A673 (cell line): Measurements from ENCODE around the gene UHRF2. TPM values are rescaled to one million over a fixed set of nuclear protein-coding genes. Genes with fewer than 3 reads are reported as not detected.

Experiments
- BruUV-seq: library from RNA; stranded (reverse); fragments of 400-500 nt; replicated peaks from 2 replicates; lab custom pipeline; 2021; lab: Mats Ljungman, UMichigan
- CTCF ChIA-PET: fragments of 300-600 bp; sonication (Branson Sonifier 250); formaldehyde crosslinking; loops from one replicate; lab custom pipeline; 2022; ENCODE audit warnings: antibody characterized with exemption; lab: Charles Lee
- POLR2A ChIA-PET: fragments of 300-600 bp; sonication (Branson Sonifier 250); formaldehyde crosslinking; loops from one replicate; lab custom pipeline; 2022; ENCODE audit warnings: antibody characterized with exemption; ENCODE audit not compliant: low non-redundant PET; lab: Charles Lee
- DNase-seq: peaks from one replicate; pipeline ENCODE4 v3.0.0-alpha.2; 2015; ENCODE audit warnings: low spot score
- H3K27ac ChIP-seq: fragments of 200-600 bp; sonication (generic); 2 replicates; pipeline ENCODE4 v1.5.1; 2016; ENCODE audit warnings: mixed run types, low read depth, mild to moderate bottlenecking, mixed read lengths, antibody characterized with exemption, low read length; ENCODE audit not compliant: poor library complexity, severe bottlenecking
- H3K27me3 ChIP-seq: fragments of 200-600 bp; sonication (generic); replicated peaks from 2 replicates; pipeline ENCODE4 v1.6.1; 2017; ENCODE audit warnings: mixed run types, low read depth, mild to moderate bottlenecking, mixed read lengths, antibody characterized with exemption, low read length; ENCODE audit not compliant: insufficient read depth, poor library complexity
- H3K36me3 ChIP-seq: fragments of 200-600 bp; sonication (generic); 2 replicates; pipeline ENCODE4 v1.6.1; 2016; ENCODE audit warnings: mixed run types, mild to moderate bottlenecking, mixed read lengths, antibody characterized with exemption, low read length; ENCODE audit not compliant: insufficient read depth, poor library complexity, severe bottlenecking
- H3K4me1 ChIP-seq: fragments of 200-600 bp; sonication (generic); 2 replicates; pipeline ENCODE4 v1.6.1; 2017; ENCODE audit warnings: mixed run types, mild to moderate bottlenecking, mixed read lengths, antibody characterized with exemption, low read length; ENCODE audit not compliant: insufficient read depth, poor library complexity, severe bottlenecking
- H3K4me3 ChIP-seq: fragments of 200-600 bp; sonication (generic); 2 replicates; pipeline ENCODE4 v1.5.1; 2016; ENCODE audit warnings: low read depth, mixed run types, mild to moderate bottlenecking, mixed read lengths, low read length; ENCODE audit not compliant: poor library complexity, severe bottlenecking
- H3K9me3 ChIP-seq: fragments of 200-600 bp; sonication (generic); 2 replicates; pipeline ENCODE4 v1.6.1; 2016; ENCODE audit warnings: mixed run types, low read depth, mild to moderate bottlenecking, mixed read lengths, antibody characterized with exemption, low read length; ENCODE audit not compliant: poor library complexity, severe bottlenecking
- CTCF ChIP-seq: fragments of 300-800, 200-600 bp; sonication (generic); conservative IDR thresholded peaks from 2 replicates; pipeline ENCODE4 v1.5.1; 2017; ENCODE audit warnings: low read depth, mild to moderate bottlenecking, antibody characterized with exemption, low read length, moderate library complexity, mixed read lengths
- EZH2 ChIP-seq: fragments of 200-600 bp; sonication (generic); IDR thresholded peaks from 2 replicates; pipeline ENCODE4 v1.6.1; 2017; ENCODE audit warnings: borderline replicate concordance, low read depth, mild to moderate bottlenecking, mixed read lengths, antibody characterized with exemption, low read length; ENCODE audit not compliant: poor library complexity, severe bottlenecking
- intact Hi-C: fragments of 100-400 bp; cut with micrococcal nuclease; formaldehyde crosslinking; loops from one replicate; pipeline ENCODE4 v1.10.0; 2022; ENCODE audit not compliant: unreplicated experiment
- total RNA-seq: library from RNA; stranded (reverse); gene quantifications from 2 replicates; pipeline ENCODE4 v1.2.3, GENCODE V29; 2021

UHRF2 gene
- total RNA-seq, 1 experiment from 2014 or later = 53.0 TPM

GRCh38 chr9:6501526-6502210, 88.7 kb downstream of the UHRF2 start:
- Histone ChIP-seq H3K9me3 (no peaks in the 10 kb centered on the region), H3K4me1 (peaks cover 10% of the 10 kb centered on the region), H3K27me3 (no peaks in the 10 kb centered on the region), H3K36me3 (peaks cover 47% of the 10 kb centered on the region), H3K27ac (no peak overlapping the region), H3K4me3 (no peak overlapping the region)
- TF ChIP-seq EZH2 = no peak
- CTCF ChIA-PET = no interaction called here
- POLR2A ChIA-PET = no interaction called here
- intact Hi-C loops = no loop called here
- BruUV-seq = no TSS peak
- DNase-seq = no peak

- Histone ChIP-seq H3K27me3 (no peaks in the 10 kb centered on the region), H3K9me3 (no peaks in the 10 kb centered on the region), H3K4me1 (peaks cover 3% of the 10 kb centered on the region), H3K4me3 (no peak overlapping the region), H3K27ac (no peak overlapping the region), H3K36me3 (peaks cover 49% of the 10 kb centered on the region)
- TF ChIP-seq EZH2 (no peak), CTCF (no peak)
- POLR2A ChIA-PET = no interaction called here
- CTCF ChIA-PET = no interaction called here
- intact Hi-C loops = no loop called here
- no TSS peak for BruUV-seq
- DNase-seq = no peak
These were observed 89.4 kb downstream of the UHRF2 start for GRCh38 chr9:6502399-6502798.

- TF ChIP-seq EZH2 = no peak
- no peak for TF ChIP-seq CTCF
- peaks cover 37% of the 10 kb centered on the region for H3K36me3 ChIP-seq
- no peaks in the 10 kb centered on the region for H3K27me3 ChIP-seq
- ChIA-PET CTCF (no interaction called here), POLR2A (no interaction called here)
- no peaks in the 10 kb centered on the region for H3K4me1 ChIP-seq
- no peaks in the 10 kb centered on the region for H3K9me3 ChIP-seq
- DNase-seq = no peak
- H3K27ac ChIP-seq = no peak overlapping the region
- BruUV-seq = no TSS peak
- intact Hi-C loops = no loop called here
- no peak overlapping the region for H3K4me3 ChIP-seq
These were observed 93.6 kb downstream of the UHRF2 start for GRCh38 chr9:6506571-6506970.
